GM15510 (cell line): ENCODE results near the gene TSPEAR.
"Not testable (repeated sequence)": the region's sequence is repeated elsewhere in the genome, so short reads cannot be mapped to it uniquely, and the experiment has no call there.

Experiments
- POLR2A ChIP-seq: IDR thresholded peaks from 3 replicates; pipeline ENCODE4 v1.6.1; 2011; ENCODE audit warnings: borderline replicate concordance; ENCODE audit not compliant: insufficient read length; ENCODE audit errors: extremely low read depth

Gene TSPEAR

GRCh38 chr21:44702973-44703730 is 8.2 kb downstream of the TSPEAR start:
- no peak for TF ChIP-seq POLR2A

GRCh38 chr21:44702111-44702972 is 9.0 kb downstream of the TSPEAR start:
- TF ChIP-seq POLR2A: no peak

GRCh38 chr21:44701541-44701940 is 9.8 kb downstream of the TSPEAR start:
- no peak for TF ChIP-seq POLR2A

DNA sequence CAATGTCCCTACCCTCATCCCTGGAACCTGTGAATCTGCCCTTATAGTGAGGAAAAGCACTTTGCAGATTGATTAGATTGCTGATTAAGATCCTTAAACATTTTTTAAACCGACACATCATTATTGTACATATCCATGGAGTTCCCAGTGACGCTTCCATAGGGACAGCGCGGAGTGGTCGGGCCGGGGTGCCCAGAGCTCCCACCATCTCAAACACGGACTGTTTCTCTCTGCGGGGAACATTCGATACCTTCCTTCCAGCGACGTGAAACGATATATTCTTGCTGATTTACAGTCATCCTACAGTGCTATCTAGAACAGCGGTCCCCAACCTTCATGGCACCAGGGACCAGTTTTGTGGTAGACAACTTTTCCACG is 10.4 kb downstream of the TSPEAR start:
- no peak for TF ChIP-seq POLR2A

GRCh38 chr21:44700101-44701022 is 11.0 kb downstream of the TSPEAR start:
- TF ChIP-seq POLR2A: no peak

- no peak for TF ChIP-seq POLR2A
These were observed 11.8 kb downstream of the TSPEAR start for GRCh38 chr21:44699502-44700001.

DNA sequence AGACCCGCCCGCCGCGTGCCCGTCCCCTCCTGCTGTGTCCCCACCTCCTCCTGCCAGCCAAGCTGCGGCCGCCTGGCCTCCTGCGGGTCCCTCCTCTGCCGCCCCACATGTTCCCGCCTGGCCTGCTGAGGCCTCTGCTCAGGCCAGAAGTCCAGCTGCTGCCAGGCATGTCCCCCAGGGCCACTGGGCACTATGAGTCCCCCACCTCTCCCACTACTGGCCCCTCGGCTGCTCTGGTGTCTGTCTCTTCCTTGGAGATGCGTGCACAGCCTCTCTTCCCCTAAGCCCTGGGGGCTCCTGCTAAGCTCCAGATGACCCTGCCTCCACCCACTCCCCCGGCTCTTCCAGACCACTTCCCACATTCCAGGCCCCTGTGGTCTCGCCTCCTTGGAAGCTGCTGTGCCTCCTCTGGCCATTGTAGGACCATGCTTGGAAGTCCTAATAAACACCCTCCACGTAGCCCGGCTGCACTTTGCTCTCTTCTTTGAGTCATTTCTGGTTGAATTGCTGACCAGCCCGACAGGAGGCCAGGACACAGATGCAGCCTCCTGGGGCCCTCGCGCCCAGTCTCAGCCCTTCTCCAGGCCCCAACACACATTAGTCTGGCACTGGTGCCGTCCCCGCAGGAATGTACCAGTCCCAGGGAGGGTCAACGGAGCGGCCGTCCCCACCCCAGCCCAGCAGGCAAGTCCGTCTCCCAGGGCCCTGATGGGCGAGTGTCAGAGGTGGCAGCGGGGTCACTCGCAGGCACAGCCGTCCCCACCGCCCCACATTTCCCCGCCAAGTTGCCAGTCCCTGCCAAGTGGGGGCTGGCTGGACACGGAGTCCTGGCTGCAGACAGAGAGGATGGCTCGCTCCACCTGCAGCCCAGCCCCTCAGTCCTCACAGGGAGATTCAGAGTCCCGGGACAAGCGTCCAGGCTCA is 13.3 kb downstream of the TSPEAR start:
- no peak for TF ChIP-seq POLR2A

DNA sequence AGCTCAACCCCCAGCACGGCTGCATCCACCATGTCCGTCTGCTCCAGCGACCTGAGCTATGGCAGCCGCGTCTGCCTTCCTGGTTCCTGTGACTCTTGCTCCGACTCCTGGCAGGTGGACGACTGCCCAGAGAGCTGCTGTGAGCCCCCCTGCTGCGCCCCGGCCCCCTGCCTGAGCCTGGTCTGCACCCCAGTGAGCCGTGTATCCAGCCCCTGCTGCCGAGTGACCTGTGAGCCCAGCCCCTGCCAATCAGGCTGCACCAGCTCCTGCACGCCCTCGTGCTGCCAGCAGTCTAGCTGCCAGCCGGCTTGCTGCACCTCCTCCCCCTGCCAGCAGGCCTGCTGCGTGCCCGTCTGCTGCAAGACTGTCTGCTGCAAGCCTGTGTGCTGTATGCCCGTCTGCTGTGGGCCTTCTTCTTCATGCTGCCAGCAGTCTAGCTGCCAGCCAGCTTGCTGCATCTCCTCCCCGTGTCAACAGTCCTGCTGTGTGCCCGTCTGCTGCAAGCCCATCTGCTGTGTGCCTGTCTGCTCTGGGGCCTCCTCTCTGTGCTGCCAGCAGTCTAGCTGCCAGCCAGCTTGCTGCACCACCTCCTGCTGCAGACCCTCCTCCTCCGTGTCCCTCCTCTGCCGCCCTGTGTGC is 14.1 kb downstream of the TSPEAR start, which contains the start of gene KRTAP10-12:
KRTAP10-12 (plus strand) TSS at position 1 of the 639 bp plus-strand sequence; CDS start at position 31, 30 bp downstream.
- TF ChIP-seq POLR2A: not testable (repeated sequence)

- no peak for TF ChIP-seq POLR2A
These were observed 14.8 kb downstream of the TSPEAR start for GRCh38 chr21:44696572-44696971.

- TF ChIP-seq POLR2A: no peak
These were observed 15.7 kb downstream of the TSPEAR start for GRCh38 chr21:44695641-44696040.

DNA sequence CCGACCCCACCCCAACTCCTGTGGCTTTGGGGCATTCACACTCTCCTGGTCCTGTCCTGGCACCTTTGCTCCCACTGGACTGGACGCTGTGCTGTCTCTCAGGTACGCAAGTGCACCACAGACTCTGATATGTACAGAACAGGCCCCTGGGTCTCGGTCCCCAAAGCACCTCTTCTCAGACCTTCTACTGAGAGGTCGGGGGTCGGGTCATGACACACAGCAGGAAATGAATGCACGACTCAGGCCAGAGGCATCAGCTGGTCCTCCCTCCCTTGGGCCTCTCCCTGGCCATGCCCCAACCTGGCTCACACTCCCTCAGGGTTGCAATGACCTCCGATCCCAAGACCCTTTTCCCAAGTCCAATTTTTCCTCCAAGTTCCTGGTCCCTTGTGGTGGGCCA is 16.2 kb downstream of the TSPEAR start:
- TF ChIP-seq POLR2A: no peak

DNA sequence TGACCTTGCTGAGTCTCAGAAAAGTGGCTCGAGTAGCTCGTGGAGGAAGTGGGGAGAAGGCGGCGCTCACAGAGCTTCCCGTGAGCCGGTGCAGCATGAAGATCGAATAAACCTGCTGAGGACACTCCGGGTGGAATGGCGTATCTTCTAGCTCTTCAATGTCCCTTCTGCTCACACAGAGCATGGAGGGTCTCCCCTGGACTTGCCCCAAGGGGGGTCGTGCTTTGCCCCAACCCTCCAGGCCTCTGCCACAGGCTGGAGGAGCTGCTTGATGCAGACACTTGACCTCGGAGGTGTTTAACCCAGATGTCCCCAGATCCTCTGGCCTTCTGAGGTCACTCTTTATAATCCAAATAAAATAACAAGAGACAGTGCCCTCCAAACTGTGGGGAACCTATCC is 16.6 kb downstream of the TSPEAR start:
- no peak for TF ChIP-seq POLR2A
